ENCODE results near the gene TOR4A.
"Not testable (repeated sequence)": the region's sequence is repeated elsewhere in the genome, so short reads cannot be mapped to it uniquely, and the experiment has no call there.

TOR4A gene

DNA sequence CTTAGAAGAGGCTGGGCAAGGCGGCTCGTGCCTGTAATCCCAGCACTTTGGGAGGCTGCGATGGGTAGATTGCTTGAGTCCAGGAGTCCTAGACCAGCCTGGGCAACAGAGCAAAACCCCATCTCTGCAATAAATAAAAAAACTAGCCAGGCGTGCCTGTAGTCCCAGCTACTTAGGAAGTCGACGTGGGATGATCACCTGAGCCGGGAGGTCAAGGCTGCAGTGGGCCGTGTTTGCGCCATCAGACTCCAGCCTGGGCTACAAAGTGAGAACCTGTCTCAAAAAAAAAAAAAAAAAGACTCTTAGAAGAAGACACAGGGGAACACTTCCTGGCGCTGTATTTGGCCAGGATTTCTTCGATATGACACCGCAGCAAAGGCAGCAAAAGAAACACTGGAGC lies 48.3 kb downstream of the TOR4A start:
- H3K4me1 ChIP-seq (ENCODE audit: control insufficient read depth, low read depth, low read length), result no peaks in the 10 kb centered on the region
- no peak overlapping the region for H3K27ac ChIP-seq (ENCODE audit: low read length)
- no peaks in the 10 kb centered on the region for H3K36me3 ChIP-seq (ENCODE audit: control insufficient read depth, low read depth, low read length)
- H3K9ac ChIP-seq (ENCODE audit: low read length), result no peak overlapping the region
- no peaks in the 10 kb centered on the region for H3K27me3 ChIP-seq (ENCODE audit: control insufficient read depth, insufficient read depth, low read length)
- H3K4me3 ChIP-seq (ENCODE audit: low read length), result no peak overlapping the region
- H3K9me3 ChIP-seq (ENCODE audit: control insufficient read depth, low read depth, low read length), result no peaks in the 10 kb centered on the region

GRCh38 chr9:137326445-137327065 lies 49.0 kb downstream of the TOR4A start:
- no peak overlapping the region for H3K4me3 ChIP-seq (ENCODE audit: low read length)
- no peaks in the 10 kb centered on the region for H3K4me1 ChIP-seq (ENCODE audit: control insufficient read depth, low read depth, low read length)
- H3K27ac ChIP-seq (ENCODE audit: low read length), result no peak overlapping the region
- no peaks in the 10 kb centered on the region for H3K27me3 ChIP-seq (ENCODE audit: control insufficient read depth, insufficient read depth, low read length)
- H3K36me3 ChIP-seq (ENCODE audit: control insufficient read depth, low read depth, low read length), result no peaks in the 10 kb centered on the region
- no peaks in the 10 kb centered on the region for H3K9me3 ChIP-seq (ENCODE audit: control insufficient read depth, low read depth, low read length)
- H3K9ac ChIP-seq (ENCODE audit: low read length), result no peak overlapping the region

GRCh38 chr9:137327641-137328550 lies 50.4 kb downstream of the TOR4A start:
- H3K36me3 ChIP-seq (ENCODE audit: control insufficient read depth, low read depth, low read length); H3K27ac ChIP-seq (ENCODE audit: low read length); H3K9me3 ChIP-seq (ENCODE audit: control insufficient read depth, low read depth, low read length); H3K4me1 ChIP-seq (ENCODE audit: control insufficient read depth, low read depth, low read length); H3K27me3 ChIP-seq (ENCODE audit: control insufficient read depth, insufficient read depth, low read length); H3K4me3 ChIP-seq (ENCODE audit: low read length); H3K9ac ChIP-seq (ENCODE audit: low read length): not testable (repeated sequence)

DNA sequence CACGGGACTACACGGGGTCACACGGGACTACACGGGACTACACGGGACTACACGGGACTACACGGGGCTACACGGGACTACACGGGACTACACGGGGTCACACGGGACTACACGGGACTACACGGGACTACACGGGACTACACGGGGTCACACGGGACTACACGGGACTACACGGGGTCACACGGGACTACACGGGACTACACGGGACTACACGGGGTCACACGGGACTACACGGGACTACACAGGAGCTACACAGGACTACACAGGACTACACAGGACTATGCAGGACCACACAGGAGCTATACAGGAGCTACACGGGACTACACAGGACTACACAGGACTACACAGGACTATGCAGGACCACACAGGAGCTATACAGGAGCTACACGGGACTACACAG lies 52.1 kb downstream of the TOR4A start:
- not testable (repeated sequence) for H3K4me1 ChIP-seq (ENCODE audit: control insufficient read depth, low read depth, low read length); H3K4me3 ChIP-seq (ENCODE audit: low read length); H3K9me3 ChIP-seq (ENCODE audit: control insufficient read depth, low read depth, low read length); H3K27me3 ChIP-seq (ENCODE audit: control insufficient read depth, insufficient read depth, low read length); H3K9ac ChIP-seq (ENCODE audit: low read length); H3K36me3 ChIP-seq (ENCODE audit: control insufficient read depth, low read depth, low read length); H3K27ac ChIP-seq (ENCODE audit: low read length)

- Histone ChIP-seq H3K4me1 (ENCODE audit: control insufficient read depth, low read depth, low read length) (no peaks in the 10 kb centered on the region), H3K36me3 (ENCODE audit: control insufficient read depth, low read depth, low read length) (no peaks in the 10 kb centered on the region), H3K27ac (ENCODE audit: low read length) (no peak overlapping the region), H3K27me3 (ENCODE audit: control insufficient read depth, insufficient read depth, low read length) (no peaks in the 10 kb centered on the region), H3K4me3 (ENCODE audit: low read length) (no peak overlapping the region), H3K9me3 (ENCODE audit: control insufficient read depth, low read depth, low read length) (no peaks in the 10 kb centered on the region), H3K9ac (ENCODE audit: low read length) (no peak overlapping the region)
Measured at GRCh38 chr9:137330689-137331088, 53.2 kb downstream of the TOR4A start.

DNA sequence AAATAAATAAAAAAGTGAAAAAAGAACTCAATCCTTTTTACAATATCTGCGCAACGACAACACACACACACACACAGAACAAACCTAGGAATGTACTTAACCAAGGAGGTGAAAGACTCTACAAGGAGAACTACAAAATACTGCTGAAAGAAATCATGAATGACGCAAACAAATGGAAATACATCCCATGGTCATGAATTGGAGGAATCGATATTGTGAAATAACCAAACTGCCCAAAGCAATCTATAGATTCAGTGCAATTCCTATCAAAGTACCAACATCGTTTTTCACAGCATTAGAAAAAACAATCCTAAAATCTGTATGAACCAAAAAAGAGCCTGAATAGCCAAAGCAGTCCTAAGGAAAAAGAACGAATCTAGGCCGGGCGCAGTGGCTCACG lies 54.4 kb downstream of the TOR4A start:
- Histone ChIP-seq H3K27me3 (ENCODE audit: control insufficient read depth, insufficient read depth, low read length) (no peaks in the 10 kb centered on the region), H3K4me1 (ENCODE audit: control insufficient read depth, low read depth, low read length) (no peaks in the 10 kb centered on the region), H3K9me3 (ENCODE audit: control insufficient read depth, low read depth, low read length) (no peaks in the 10 kb centered on the region), H3K27ac (ENCODE audit: low read length) (no peak overlapping the region), H3K36me3 (ENCODE audit: control insufficient read depth, low read depth, low read length) (no peaks in the 10 kb centered on the region), H3K4me3 (ENCODE audit: low read length) (no peak overlapping the region), H3K9ac (ENCODE audit: low read length) (no peak overlapping the region)

Data from iPS-18a (cell line).